GM21825 (cell line): ENCODE data around the gene RELCH.

Experiments used
- ATAC-seq: cut with Tn5 transposase; IDR thresholded peaks from one replicate; pipeline ENCODE4 v1.9.1; 2021; ENCODE audit warnings: mild to moderate bottlenecking, moderate library complexity; ENCODE audit not compliant: unreplicated experiment

Gene RELCH

DNA sequence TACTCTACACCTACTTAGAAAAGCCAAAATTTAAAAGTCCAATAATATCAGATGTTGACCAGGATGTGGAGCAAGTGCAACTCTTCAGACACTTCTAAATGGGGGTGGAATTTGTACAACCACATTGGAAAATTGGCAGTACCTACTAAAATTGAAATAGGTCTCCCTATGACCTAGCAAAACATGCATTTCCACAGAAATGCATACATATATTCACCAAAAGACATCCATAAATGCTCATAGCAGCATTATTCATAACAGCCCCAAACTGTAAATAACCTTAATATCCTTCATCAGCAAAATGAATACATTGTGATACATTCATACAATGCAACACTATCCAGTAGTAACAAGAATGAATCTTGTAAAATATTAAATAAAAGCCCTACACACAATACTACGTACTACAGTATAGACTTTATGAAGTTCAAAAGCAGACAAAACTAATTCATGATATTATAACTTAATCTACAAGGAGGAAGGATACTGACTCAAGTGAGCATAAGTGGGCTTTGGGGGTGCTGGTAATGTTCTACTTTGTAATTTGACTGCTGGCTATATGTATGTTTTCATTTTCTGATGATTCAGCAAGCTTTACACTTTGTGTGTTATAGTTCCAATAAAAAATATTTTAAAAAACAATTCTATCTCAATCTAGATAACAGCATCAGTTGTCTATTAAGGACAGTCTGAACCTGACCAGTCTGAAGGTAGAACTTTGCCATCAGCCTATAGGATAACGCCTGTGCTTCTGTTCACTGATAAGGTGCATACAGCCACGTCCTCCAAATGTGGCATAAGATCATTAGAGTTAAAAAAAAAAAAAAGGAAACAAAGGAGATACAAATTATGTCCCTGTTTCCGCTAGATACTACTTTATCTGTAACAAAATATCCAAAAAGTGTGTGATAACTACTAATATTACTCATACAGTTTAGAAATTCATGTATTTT, 131.4 kb downstream of the RELCH start:
- ATAC-seq, result no peak

DNA sequence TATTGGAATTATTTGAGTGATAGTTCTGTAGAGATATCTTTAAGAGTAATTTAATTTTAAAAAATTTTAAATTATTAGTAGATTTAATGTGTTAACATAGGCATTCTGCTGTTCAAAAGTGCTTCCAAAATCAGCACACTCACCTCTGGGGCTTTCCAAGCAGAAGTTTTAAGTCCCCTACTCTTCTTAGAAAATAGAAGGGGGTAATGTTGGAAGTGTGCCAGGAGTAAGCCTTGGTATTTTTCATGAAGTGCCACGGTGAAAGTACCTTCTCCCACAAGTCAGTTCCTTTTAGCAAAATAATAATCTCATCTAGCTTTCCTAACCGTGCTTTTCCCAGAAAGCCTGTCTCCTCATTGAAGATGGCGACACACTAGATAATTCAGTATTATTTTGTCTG, 134.1 kb downstream of the RELCH start:
- ATAC-seq, result no peak

- no peak for ATAC-seq
Observed at GRCh38 chr18:62323483-62324180, 136.6 kb downstream of the RELCH start.

GRCh38 chr18:62324181-62324828, 137.2 kb downstream of the RELCH start:
- ATAC-seq, result no peak

DNA sequence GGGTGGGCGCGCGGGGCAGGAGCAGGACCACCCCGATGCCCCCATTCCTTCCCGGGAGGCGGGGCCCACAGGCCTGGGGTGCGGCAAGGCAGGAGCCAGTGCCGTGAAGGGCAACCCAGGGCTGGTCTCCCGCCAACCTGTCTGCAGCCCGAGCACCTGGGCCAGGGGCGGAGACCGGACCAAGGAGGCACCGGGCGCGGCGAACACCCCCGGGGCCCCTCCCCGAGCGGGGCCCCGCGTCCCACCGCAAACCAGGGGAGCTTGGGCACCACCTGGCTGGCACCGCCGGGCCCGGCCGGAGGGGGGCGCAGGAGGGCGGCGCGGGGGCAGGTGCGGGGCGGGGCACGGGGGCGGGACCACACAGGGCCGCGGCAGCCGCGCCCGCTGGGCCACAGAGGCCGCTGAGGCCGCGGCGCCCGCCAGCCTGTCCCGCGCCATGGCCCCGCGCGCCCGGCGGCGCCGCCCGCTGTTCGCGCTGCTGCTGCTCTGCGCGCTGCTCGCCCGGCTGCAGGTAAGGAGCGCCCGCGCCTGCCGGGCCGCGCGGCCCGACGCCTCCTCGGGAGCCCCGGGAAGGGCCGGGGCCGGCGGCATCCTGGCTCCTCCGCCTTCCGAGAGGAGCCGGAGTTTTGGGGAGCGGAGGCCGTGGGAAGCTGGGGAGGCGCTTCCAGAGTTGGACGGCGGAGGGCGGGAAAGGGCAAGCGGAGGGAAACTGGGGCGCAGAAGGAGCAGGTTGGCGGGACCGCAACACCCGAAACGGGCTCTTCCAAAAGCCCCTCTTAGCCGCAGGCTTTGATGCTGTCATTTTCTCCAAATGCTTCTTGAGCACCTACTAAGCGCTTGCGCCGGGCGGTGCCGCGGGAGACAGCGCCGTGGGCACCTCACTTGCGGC, 138.1 kb downstream of the RELCH start, which contains the start of gene TNFRSF11A:
Gene TNFRSF11A, plus strand, starts transcription at position 394 of the 889 bp plus-strand sequence. Its CDS starts 43 bp downstream, at position 437.
- peak; percentile 73 for ATAC-seq

DNA sequence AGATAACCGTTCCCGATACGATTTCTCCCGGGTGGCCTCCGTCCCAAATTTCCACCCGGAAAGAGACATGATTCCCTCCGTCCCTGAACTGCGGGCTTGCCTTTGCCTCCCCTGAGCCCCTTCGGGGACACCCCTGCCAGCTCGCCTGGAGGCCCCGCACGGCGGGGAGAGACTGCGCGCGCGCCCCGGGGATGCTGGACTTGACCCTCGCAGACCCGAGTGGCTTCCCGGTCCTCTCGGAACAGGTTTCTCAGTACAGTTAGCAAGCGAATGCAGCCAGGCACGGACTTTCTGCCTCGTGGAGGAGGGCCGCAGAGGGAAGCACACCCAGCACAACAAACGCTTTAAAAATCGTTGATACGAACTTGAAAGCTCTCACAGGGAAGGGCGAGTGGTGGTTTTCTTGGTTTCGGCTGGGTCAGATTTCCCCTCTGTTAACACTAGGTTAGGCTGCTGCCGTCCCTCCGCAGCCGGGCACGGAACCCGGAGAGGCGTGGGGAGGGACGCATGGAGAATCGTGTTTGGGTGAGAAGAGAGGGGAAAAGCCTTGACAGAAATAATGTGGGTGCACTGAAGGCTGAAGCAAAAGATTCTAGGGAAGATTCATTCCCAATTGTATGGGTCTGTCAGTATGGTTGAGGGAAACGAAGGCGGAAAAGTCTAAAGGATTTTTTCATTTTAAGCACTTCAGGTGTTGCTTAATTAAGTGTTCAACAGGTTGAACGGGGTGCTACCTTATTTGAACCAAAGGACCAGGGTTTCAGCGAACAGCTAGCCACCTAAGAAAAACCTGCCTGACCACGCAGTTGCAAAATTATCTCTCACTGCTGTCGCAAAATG, 139.0 kb downstream of the RELCH start:
- no peak for ATAC-seq

DNA sequence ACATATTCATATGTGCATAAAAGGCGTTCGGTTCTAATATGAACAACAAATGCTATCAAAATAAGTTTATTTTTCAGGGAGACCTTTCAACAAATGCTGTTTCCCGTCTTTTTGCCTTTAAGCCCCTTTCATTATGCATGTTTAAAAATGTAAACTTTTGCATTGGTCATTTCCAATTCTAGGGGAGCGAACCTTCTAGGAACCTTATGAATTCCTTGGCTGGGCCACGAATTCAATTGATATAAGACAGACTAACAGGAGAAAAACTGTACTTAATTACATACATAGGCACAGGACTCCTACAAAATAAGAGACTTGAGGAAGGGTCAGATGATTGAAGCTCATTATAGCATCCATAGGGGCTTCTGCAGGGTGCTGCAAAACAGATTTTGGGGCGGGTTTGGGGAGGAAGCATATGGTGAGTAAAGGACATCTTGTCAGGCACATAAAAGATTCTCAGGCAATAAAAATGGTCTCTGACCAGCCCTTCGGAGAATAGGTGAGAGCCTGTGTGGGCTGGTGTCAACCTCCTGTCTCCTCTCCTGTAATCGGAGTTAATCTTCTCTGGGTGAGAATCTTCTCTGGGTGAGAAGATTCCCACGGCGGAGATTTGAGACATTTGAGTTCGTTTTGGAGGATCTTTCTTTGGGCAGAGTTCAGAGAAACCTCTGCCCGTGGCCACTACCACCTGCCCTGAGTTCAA, 139.7 kb downstream of the RELCH start:
- ATAC-seq, result no peak

- ATAC-seq, result no peak
Observed at GRCh38 chr18:62327977-62328376, 140.9 kb downstream of the RELCH start.

DNA sequence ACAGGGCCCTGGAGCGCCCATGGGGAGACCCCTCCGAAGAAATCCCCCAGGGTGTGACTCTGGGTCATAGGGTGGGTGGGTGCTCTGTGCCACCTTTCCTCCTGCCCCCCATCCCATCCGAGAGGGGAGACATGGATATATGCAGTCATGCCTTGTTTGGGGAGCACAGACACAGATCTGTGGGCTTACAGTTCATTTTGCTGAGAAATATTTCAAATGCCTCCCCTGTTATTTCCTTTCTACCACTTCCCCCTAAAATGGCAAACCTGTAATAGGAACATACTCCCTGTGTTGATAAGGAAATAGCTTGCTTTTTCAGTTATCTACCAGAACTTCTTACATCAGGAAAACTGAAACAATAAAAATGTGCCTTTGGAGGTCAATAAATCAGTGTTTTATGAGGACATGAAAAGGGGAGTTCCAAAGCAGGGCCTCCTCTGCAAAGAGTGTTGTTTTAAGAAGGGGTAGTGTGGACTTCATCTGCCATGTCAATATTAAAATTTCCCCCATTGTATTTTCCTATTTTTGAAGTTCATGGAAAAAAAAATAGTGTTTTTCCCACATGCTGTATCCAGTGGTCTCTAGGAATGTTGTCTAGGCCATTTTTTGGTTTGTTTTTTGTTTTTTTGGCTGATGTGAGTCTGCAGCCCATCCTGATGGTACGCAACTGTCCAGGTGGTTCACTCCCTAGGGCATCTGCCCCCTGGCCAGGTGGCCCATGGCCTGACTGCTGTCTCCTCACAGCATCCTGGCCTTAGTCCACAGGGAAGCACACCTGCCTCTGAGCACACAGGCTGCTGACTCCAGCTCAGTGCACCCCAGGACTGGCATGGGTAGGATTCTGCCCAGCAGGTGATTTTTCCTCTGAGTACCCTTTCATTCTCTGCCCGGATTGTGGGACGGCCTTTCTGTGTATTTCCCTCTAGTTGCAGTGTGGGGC, 141.8 kb downstream of the RELCH start:
- ATAC-seq, result no peak

DNA sequence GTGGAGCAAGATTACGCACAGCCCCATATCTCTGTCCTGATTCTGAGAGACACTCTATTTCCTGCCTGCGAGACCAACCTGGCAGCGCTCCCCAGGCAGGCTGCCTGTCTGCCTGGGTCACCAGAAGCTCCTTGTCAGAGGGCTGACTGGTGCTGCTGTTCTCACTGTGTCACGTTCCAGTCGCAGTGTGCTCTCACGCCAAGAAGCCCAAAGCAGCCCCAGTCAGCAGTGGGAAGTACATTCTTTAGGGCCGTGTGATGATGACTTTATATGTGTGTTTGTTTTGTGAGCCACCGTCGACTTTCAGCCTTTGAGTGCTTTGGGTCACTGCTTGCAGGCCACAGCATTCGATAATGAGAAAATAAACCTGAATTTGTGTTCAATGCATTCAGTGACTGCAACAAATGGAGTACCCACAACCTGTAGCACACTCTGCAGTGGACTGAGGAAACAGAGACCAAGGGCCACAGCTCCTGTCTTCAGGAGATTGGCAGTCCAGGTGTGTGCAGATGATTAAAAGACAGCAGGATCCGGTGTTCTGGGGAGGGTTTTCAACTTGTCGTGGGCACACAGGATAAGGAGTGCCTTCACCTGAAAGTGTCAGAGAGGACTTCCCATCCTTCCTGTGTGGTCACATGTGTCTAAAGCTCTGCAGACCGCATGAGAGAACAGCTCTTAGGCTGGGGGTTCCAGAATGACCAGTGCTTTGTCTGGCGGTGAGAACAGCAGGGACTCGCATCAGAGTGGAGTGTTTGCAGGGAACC, 142.8 kb downstream of the RELCH start:
- ATAC-seq, result no peak

DNA sequence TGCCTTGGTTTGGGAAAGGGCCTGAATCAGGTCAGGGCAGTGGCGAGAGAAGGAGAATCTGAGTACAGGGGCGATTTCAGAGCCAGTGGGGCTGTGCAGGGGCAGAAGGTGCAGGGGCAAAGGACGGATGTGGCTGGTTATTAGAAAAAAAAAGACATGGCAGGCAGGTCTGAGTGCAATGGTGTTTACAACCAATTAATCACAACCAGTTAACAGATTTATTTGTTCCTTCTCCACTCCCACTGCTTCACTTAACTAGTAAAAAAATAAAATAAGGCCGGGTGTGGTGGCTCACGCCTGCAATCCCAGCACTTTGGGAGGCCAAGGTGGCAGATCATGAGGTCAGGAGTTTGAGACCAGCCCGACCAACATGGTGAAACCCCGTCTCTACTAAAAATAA, 143.6 kb downstream of the RELCH start:
- no peak for ATAC-seq

DNA sequence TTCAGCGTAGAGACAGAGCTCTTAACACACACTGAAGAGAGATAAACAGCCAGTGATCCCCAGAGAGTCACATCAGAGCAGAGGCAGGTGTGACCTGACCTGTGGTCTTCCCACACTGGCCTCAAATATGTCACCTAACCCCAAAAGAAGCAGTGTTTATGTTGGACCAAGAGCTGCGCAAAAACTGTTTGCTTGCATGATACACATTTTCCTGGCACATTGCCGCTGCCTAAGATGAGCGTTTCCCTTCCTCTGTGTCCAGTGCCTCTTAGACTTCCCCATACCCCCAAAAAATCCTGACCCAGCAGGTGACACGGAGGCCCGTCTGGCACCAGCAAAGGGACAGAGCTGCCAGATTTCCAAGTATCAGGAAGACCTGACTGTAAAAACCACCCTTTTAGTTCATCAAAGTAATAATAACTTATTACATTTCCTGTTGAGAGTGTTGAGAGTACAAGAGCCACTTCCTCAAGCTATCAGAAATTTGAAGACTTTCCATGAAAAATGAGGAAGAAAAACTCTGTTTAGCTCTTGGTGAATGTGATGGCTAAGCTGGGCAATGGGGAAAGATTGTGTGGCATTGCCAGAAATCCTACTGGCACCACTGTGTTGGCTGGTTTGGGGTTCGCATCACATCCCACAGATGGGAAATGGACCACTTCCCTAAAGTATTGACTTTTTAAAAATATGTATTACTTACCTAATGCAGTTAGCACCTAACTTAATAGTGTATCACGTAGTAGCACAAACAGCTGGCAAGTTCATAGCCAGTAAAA, 144.7 kb downstream of the RELCH start:
- ATAC-seq, result no peak

GRCh38 chr18:62332431-62332830, 145.4 kb downstream of the RELCH start:
- no peak for ATAC-seq

DNA sequence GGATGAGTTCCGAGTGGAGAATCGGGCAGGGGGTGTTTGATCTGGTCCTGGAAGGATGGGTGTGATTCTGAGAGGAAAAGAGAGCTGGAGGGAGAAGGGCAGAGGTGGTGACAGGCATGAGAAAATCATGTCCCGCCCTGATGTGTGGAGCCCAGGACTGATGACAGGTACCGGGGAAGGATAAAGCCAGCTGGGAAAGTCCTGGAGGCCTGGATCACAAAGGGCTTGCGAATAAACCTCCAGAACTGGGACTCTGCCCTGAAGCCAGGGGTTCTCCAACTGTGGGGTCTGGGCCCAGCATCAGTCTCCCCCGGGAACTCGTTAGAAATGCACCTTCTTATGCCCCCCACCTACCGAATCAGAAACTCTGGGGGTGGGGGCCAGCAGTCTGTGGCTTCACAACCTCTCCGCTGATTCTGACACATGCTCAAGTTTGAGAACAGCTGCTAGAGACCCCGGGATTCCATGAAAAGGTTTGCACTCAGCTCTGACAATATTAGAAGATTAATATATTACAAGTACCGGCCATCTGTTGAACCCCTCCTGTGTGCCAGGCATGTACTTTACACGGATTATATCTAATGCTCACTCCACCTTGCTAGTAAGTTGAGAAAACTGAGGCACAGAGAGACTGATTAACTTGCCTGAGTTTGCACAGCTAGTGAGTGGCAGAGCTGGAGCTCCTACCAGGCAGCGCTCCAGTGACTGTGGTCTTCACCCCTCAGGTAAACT, 146.1 kb downstream of the RELCH start:
- no peak for ATAC-seq

- no peak for ATAC-seq
Observed at GRCh38 chr18:62334120-62334519, 147.1 kb downstream of the RELCH start.

DNA sequence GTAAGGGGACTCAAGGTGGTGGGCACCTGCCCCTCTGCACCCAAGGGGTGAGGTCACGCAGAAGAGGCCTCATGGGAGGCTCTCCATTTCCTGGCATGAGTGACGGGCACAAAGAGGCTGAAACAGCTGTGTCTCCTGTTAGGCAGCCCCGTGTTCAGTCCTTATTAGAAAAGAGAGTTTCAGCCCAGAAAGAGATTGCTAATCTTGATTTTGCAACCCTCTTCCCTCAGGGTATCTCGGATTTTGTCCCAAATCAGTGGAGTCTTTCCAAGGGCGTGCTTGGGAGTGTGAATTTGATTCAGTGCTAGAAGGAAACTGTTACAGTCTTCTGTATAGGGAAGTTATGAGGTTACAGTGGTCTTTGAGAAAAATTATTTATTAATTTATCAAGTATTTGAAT, 148.4 kb downstream of the RELCH start:
- ATAC-seq, result no peak
